Ovary (tissue), 9 donors: ENCODE data around the gene TNFRSF21. TPM values are rescaled to one million over a fixed set of nuclear protein-coding genes. Genes with fewer than 3 reads are reported as not detected.

Experiments used
- DNase-seq, 5 donors: peaks; one replicate each; pipeline ENCODE4 v3.0.0-alpha.2; 2019 to 2020
- H3K27ac ChIP-seq, 2 donors: fragments of 200-600 bp; one replicate each; pipeline versions ENCODE4 v1.5.1 to v1.8.0; 2019 to 2022
- H3K27me3 ChIP-seq: fragments of 200-600 bp; one replicate; pipeline ENCODE4 v1.8.0; 2022
- H3K36me3 ChIP-seq: fragments of 200-600 bp; sonication (generic); one replicate; pipeline ENCODE4 v1.5.1; 2019
- H3K4me1 ChIP-seq: one replicate; pipeline ENCODE4 v1.8.1; 2013; ENCODE audit warnings: mild to moderate bottlenecking, moderate library complexity; ENCODE audit not compliant: insufficient read depth
- H3K4me3 ChIP-seq: fragments of 200-600 bp; sonication (generic); one replicate; pipeline ENCODE4 v1.5.1; 2017
- H3K9me3 ChIP-seq, 2 donors: fragments of 200-600 bp in 1 of 2; sonication (generic) in 1 of 2; one replicate each; pipeline versions ENCODE4 v1.5.1 to v1.8.1; 2013 to 2019; ENCODE audit warnings: mild to moderate bottlenecking in 1 of 2, moderate library complexity in 1 of 2
- CTCF ChIP-seq, 3 donors: fragments of 450-650 bp in 2 of 3; fragments of 200-600 bp in 1 of 3; IDR thresholded peaks; one replicate each; pipeline versions ENCODE4 v1.5.1 to v1.8.0; 2016 to 2022; ENCODE audit warnings: antibody characterized with exemption in 3 of 3, mild to moderate bottlenecking in 1 of 3
- EP300 ChIP-seq: sonication (generic); formaldehyde crosslinking; IDR thresholded peaks from one replicate; pipeline ENCODE4 v1.6.1; 2017; ENCODE audit warnings: antibody characterized with exemption
- POLR2A ChIP-seq: fragments of 450-650 bp; IDR thresholded peaks from one replicate; pipeline ENCODE4 v1.6.1; 2017; ENCODE audit warnings: antibody characterized with exemption, mild to moderate bottlenecking, moderate library complexity
- whole genome bisulfite sequencing, 3 donors: extraction: QIAGEN DNeasy Blood & Tissue Kit in 1 of 3; methylation state at CpG; one replicate each; pipeline versions ENCODE4 v1.1.5 to v1.1.7; 2013 to 2017; 5-methylcytosine and 5-hydroxymethylcytosine counted together
- intact Hi-C, 4 donors: fragments of 100-400 bp; cut with DNase I; formaldehyde crosslinking; loops; one replicate each; pipeline versions ENCODE4 v1.11.0 to v1.15.1; 2022 to 2023
- polyA plus RNA-seq, 2 donors: library from polyadenylated mRNA; stranded (reverse); fragments of 200-250 nt in 1 of 2; fragments of 350-450 nt in 1 of 2; fragmentation: Illumina TruSeq in 1 of 2; extraction: RNeasy Lipid Tissue Mini Kit (QIAGEN cat#74804) in 1 of 2; gene quantifications; one replicate each; pipeline ENCODE4 v1.2.3, GENCODE V29; 2013 to 2014
- total RNA-seq, 7 donors: library from RNA; depleted of rRNA in 2 of 7; stranded (reverse); fragments of >200 nt in 2 of 7; fragmentation: NEBNext Ultra II Directional in 3 of 7; extraction: Animal tissue kit (Norgen Biotek cat#: 25700) in 3 of 7; gene quantifications; one replicate each; pipeline versions ENCODE4 v1.1.0 to v1.2.4, GENCODE V29; 2016 to 2023
- donor health status: DM: no; HTN: no; CAD: no; lungs with moderate emphysema.
- donor health status: DM: no; HTN: no; CAD: no.
- donor health status: Bipolar disorder and iron deficiency.
- donor health status: DM: yes; HTN: yes; CAD: no.
- donor health status: DM: no; HTN: no; CAD: no.
- donor health status: DM: yes; HTN: yes; CAD: no.

Gene TNFRSF21
- total and polyA plus RNA-seq, 9 donors: 4.9 to 18.3 (median 13.5) TPM

- Histone ChIP-seq H3K4me1 (no peaks in the 10 kb centered on the region), H3K36me3 (no peaks in the 10 kb centered on the region), H3K27ac (no peak overlapping the region), H3K9me3 (no peaks in the 10 kb centered on the region), H3K4me3 (no peak overlapping the region), H3K27me3 (no peaks in the 10 kb centered on the region)
- TF ChIP-seq CTCF (IDR thresholded peaks at IDR 0.05): no peak
- no peak for TF ChIP-seq POLR2A
- no peak for TF ChIP-seq EP300
- intact Hi-C loops: no loop called here
- 50 to 58% (median 53%) methylated on average over 9 of the region's 9 CpGs for WGBS, 3 donors
- DNase-seq: no peak
These were observed 88.1 kb downstream of the TNFRSF21 start for GRCh38 chr6:47221565-47221964.

- Histone ChIP-seq H3K27ac (no peak overlapping the region), H3K9me3 (no peaks in the 10 kb centered on the region), H3K4me1 (no peaks in the 10 kb centered on the region), H3K27me3 (no peaks in the 10 kb centered on the region), H3K36me3 (no peaks in the 10 kb centered on the region), H3K4me3 (no peak overlapping the region)
- intact Hi-C loops: no loop called here
- WGBS, 3 donors: 71 to 88% (median 79%) methylated on average over 6 of the region's 6 CpGs
- DNase-seq: no peak
- TF ChIP-seq CTCF (IDR thresholded peaks at IDR 0.05) (no peak), EP300 (no peak), POLR2A (no peak)
These were observed 100.1 kb downstream of the TNFRSF21 start for GRCh38 chr6:47209632-47210031.

- TF ChIP-seq CTCF (IDR thresholded peaks at IDR 0.05) (no peak), EP300 (no peak), POLR2A (no peak)
- intact Hi-C loops: no loop called here
- Histone ChIP-seq H3K4me3 (no peak overlapping the region), H3K4me1 (no peaks in the 10 kb centered on the region), H3K36me3 (no peaks in the 10 kb centered on the region), H3K9me3 (no peaks in the 10 kb centered on the region), H3K27me3 (no peaks in the 10 kb centered on the region), H3K27ac (no peak overlapping the region)
- WGBS, 3 donors: 47 to 61% (median 48%) methylated on average over 2 of the region's 2 CpGs
- DNase-seq: no peak
These were observed 102.4 kb downstream of the TNFRSF21 start for GRCh38 chr6:47207261-47207660.

GRCh38 chr6:47206626-47207025, 103.1 kb downstream of the TNFRSF21 start:
- Histone ChIP-seq H3K4me1 (no peaks in the 10 kb centered on the region), H3K4me3 (no peak overlapping the region), H3K9me3 (no peaks in the 10 kb centered on the region), H3K36me3 (no peaks in the 10 kb centered on the region), H3K27me3 (no peaks in the 10 kb centered on the region), H3K27ac (no peak overlapping the region)
- no peak for DNase-seq
- TF ChIP-seq CTCF (IDR thresholded peaks at IDR 0.05) (no peak), POLR2A (no peak), EP300 (no peak)
- intact Hi-C loops: no loop called here
